ENCODE data around the gene AGBL4.

- TF ChIP-seq, protein P1, sequence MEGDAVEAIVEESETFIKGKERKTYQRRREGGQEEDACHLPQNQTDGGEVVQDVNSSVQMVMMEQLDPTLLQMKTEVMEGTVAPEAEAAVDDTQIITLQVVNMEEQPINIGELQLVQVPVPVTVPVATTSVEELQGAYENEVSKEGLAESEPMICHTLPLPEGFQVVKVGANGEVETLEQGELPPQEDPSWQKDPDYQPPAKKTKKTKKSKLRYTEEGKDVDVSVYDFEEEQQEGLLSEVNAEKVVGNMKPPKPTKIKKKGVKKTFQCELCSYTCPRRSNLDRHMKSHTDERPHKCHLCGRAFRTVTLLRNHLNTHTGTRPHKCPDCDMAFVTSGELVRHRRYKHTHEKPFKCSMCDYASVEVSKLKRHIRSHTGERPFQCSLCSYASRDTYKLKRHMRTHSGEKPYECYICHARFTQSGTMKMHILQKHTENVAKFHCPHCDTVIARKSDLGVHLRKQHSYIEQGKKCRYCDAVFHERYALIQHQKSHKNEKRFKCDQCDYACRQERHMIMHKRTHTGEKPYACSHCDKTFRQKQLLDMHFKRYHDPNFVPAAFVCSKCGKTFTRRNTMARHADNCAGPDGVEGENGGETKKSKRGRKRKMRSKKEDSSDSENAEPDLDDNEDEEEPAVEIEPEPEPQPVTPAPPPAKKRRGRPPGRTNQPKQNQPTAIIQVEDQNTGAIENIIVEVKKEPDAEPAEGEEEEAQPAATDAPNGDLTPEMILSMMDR (IDR thresholded peaks at IDR 0.05), result no peak
- no peak for TF ChIP-seq POLR2A (IDR thresholded peaks at IDR 0.05)
- TF ChIP-seq EP300 (IDR thresholded peaks at IDR 0.05), result no peak
These were observed 887.0 kb downstream of the AGBL4 start for GRCh38 chr1:49136738-49137251.
